A549 (cell line): Measurements from ENCODE around the gene BCL6. TPM values are rescaled to one million over a fixed set of nuclear protein-coding genes. Genes with fewer than 3 reads are reported as not detected.

Experiments used
- ATAC-seq, 2 experiments: fragments of 200-7000 bp in 1 of 2; fragments of >200 bp in 1 of 2; cut with Nextera tagmentation in 1 of 2; cut with Tn5 transposase in 1 of 2; 3 replicates each; pipeline versions ENCODE4 v1.8.0 to v1.9.1; 2018 to 2020; ENCODE audit warnings: mild to moderate bottlenecking in 1 of 2, moderate library complexity in 1 of 2
- CTCF ChIA-PET: fragments of 300-600 bp; sonication (Branson Sonifier 250); formaldehyde crosslinking; extraction: SDS; loops from one replicate; lab custom pipeline; 2021; ENCODE audit warnings: antibody characterized with exemption, inconsistent platforms; lab: Yijun Ruan, JAX
- POLR2A ChIA-PET: fragments of 350-600 bp; formaldehyde crosslinking; extraction: SDS; loops from one replicate; lab custom pipeline; 2021; ENCODE audit warnings: antibody characterized with exemption, inconsistent platforms; lab: Yijun Ruan, JAX
- DNase-seq, 2 experiments: peaks; one replicate each; pipeline versions ENCODE4 v3.0.0 to v3.0.0-alpha.2; 2011 to 2016; ENCODE audit warnings: low read depth in 1 of 2, low spot score in 1 of 2
- FAIRE-seq: peaks from 2 replicates; lab custom pipeline; 2011; peaks lifted over from hg19 to GRCh38; lab: Jason Lieb, UNC
- H3K27ac ChIP-seq, 2 experiments: fragments of >200 bp; sonication (Bioruptor Twin); formaldehyde crosslinking; 3 replicates each; pipeline ENCODE4 v1.5.1; 2016 to 2017
- H3K4me1 ChIP-seq: fragments of >200 bp; sonication (Bioruptor Twin); formaldehyde crosslinking; 3 replicates; pipeline ENCODE4 v1.6.1; 2016
- H3K4me2 ChIP-seq: fragments of >200 bp; sonication (Bioruptor Twin); formaldehyde crosslinking; 3 replicates; pipeline ENCODE4 v1.6.1; 2016
- H3K4me3 ChIP-seq: fragments of >200 bp; sonication (Bioruptor Twin); formaldehyde crosslinking; 3 replicates; pipeline ENCODE4 v1.5.1; 2016
- H3K9me3 ChIP-seq: fragments of >200 bp; sonication (Bioruptor Twin); formaldehyde crosslinking; 3 replicates; pipeline ENCODE4 v1.6.1; 2016
- CBX2 ChIP-seq: fragments of 200-600 bp; sonication (generic); IDR thresholded peaks from 2 replicates; pipeline ENCODE4 v1.6.1; 2016; ENCODE audit warnings: low read depth, mild to moderate bottlenecking, borderline replicate concordance
- ELK1 ChIP-seq: fragments of 150-350 bp; IDR thresholded peaks from 2 replicates; pipeline ENCODE4 v1.6.1; 2014; ENCODE audit warnings: low read depth, mild to moderate bottlenecking, low read length
- ESRRA ChIP-seq: fragments of 150-350 bp; IDR thresholded peaks from 2 replicates; pipeline ENCODE4 v1.6.1; 2014; ENCODE audit warnings: mild to moderate bottlenecking, low read length, borderline replicate concordance
- FOSB ChIP-seq: fragments of 250-450 bp; sonication (Bioruptor Pico); IDR thresholded peaks from 2 replicates; pipeline ENCODE4 v1.5.0; 2020; ENCODE audit warnings: mild to moderate bottlenecking, moderate library complexity
- GATA3 ChIP-seq: IDR thresholded peaks from 2 replicates; pipeline ENCODE4 v1.6.1; 2012; ENCODE audit warnings: borderline replicate concordance
- JUNB ChIP-seq: fragments of >200 bp; sonication (Bioruptor Twin); formaldehyde crosslinking; IDR thresholded peaks from 2 replicates; pipeline ENCODE4 v1.6.1; 2016
- MAFK ChIP-seq: fragments of 450-650 bp; IDR thresholded peaks from 2 replicates; pipeline ENCODE4 v1.6.1; 2014; ENCODE audit not compliant: partially characterized antibody
- MAZ ChIP-seq: fragments of 150-350 bp; IDR thresholded peaks from 2 replicates; pipeline ENCODE4 v1.6.1; 2014; ENCODE audit warnings: antibody characterized with exemption, low read depth, low read length, borderline replicate concordance
- NPAS2 ChIP-seq: fragments of 250-450 bp; sonication (Bioruptor Pico); IDR thresholded peaks from 2 replicates; pipeline ENCODE4 v1.8.0; 2022; ENCODE audit warnings: mild to moderate bottlenecking, moderate library complexity, borderline replicate concordance
- PHF8 ChIP-seq: fragments of 200-600 bp; sonication (generic); IDR thresholded peaks from 2 replicates; pipeline ENCODE4 v1.6.1; 2016; ENCODE audit warnings: low read depth, mild to moderate bottlenecking, antibody characterized with exemption, moderate library complexity, borderline replicate concordance
- POLR2A ChIP-seq: IDR thresholded peaks from 2 replicates; pipeline ENCODE4 v1.6.1; 2012; ENCODE audit warnings: mild to moderate bottlenecking, low read length
- POLR2AphosphoS2 ChIP-seq: conservative IDR thresholded peaks from 2 replicates; pipeline ENCODE4 v1.6.1; 2012; ENCODE audit warnings: low read length, improper control_type of control experiment, inconsistent platforms
- SMC3 ChIP-seq: fragments of >200 bp; sonication (Bioruptor Twin); formaldehyde crosslinking; IDR thresholded peaks from 3 replicates; pipeline ENCODE4 v1.6.1; 2018; ENCODE audit warnings: inconsistent platforms
- TP53 ChIP-seq: fragments of 250-450 bp; sonication (Bioruptor Pico); IDR thresholded peaks from 2 replicates; pipeline ENCODE4 v1.5.0; 2021; ENCODE audit warnings: mild to moderate bottlenecking, moderate library complexity
- WGBS: methylation state at CpG from one replicate; pipeline ENCODE4 v1.1.6; 2017; ENCODE audit errors: missing lambda C conversion rate; 5-methylcytosine and 5-hydroxymethylcytosine counted together
- polyA plus RNA-seq, 4 experiments: library from polyadenylated mRNA; depleted of rRNA in 3 of 4; stranded (reverse); fragments of >200 nt; fragmentation: RNase III in 1 of 4; extraction: RNeasy Plus Mini Kit Qiagen cat#74134 plus additional on column Dnase treatment in 1 of 4; gene quantifications; 2 replicates in 3 of 4; 3 replicates in 1 of 4; pipeline ENCODE4 v1.2.3, GENCODE V29; 2011 to 2017
- TF ChIP-seq, protein P1 (sequence below): fragments of 250-450 bp; sonication (Bioruptor Pico); IDR thresholded peaks from 2 replicates; pipeline ENCODE4 v1.5.0; 2020; ENCODE audit warnings: low read depth, mild to moderate bottlenecking, moderate library complexity
- TF ChIP-seq, protein P2 (sequence below): fragments of 450-650 bp; IDR thresholded peaks from 2 replicates; pipeline ENCODE4 v1.6.1; 2014; ENCODE audit warnings: antibody characterized with exemption
- TF ChIP-seq, protein P3 (sequence below): fragments of 200-600 bp; sonication (generic); IDR thresholded peaks from 2 replicates; pipeline ENCODE4 v1.6.1; 2016; ENCODE audit warnings: antibody characterized with exemption, mild to moderate bottlenecking, moderate library complexity

Gene BCL6
- polyA plus RNA-seq, 2 of the 4 experiments (the other 2 are of a cell fraction) = 7.0 to 10.4 TPM

DNA sequence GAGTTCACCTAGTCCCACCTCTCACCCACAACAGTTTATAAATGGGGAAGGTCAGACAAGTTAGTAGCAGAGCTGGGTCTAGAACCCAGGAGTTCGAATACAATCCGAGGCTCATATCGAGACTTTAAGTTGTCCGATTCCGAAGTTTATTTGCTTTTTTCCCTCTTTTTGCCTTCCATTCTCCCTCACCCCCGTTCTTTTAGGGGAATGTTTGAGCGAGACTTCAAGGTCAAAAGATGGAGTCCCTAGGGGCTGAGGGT is 7.3 kb downstream of the BCL6 start:
- H3K4me2 ChIP-seq = peak overlapping the region; percentile 96
- H3K27ac ChIP-seq = peak overlapping the region; percentile 68 to 84
- POLR2A ChIA-PET = no interaction called here
- ATAC-seq (no peak), FAIRE-seq (no peak), DNase-seq (no peak)
- H3K9me3 ChIP-seq = no peaks in the 10 kb centered on the region
- H3K4me1 ChIP-seq = peaks cover 34% of the 10 kb centered on the region
- 3% methylated on average over 7 of the region's 7 CpGs for WGBS
- TF ChIP-seq MAZ = no peak
- no peak for TF ChIP-seq GATA3
- TF ChIP-seq SMC3 = no peak
- no peak for TF ChIP-seq CBX2
- no peak for TF ChIP-seq NPAS2 (CRISPR knock-in tag)
- no peak for TF ChIP-seq POLR2A
- TF ChIP-seq, protein P1, sequence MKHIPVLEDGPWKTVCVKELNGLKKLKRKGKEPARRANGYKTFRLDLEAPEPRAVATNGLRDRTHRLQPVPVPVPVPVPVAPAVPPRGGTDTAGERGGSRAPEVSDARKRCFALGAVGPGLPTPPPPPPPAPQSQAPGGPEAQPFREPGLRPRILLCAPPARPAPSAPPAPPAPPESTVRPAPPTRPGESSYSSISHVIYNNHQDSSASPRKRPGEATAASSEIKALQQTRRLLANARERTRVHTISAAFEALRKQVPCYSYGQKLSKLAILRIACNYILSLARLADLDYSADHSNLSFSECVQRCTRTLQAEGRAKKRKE (CRISPR knock-in tag) = no peak
- no peak for TF ChIP-seq ESRRA
- no peak for TF ChIP-seq POLR2AphosphoS2
- no peak for TF ChIP-seq TP53 (CRISPR knock-in tag)
- TF ChIP-seq, protein P2, sequence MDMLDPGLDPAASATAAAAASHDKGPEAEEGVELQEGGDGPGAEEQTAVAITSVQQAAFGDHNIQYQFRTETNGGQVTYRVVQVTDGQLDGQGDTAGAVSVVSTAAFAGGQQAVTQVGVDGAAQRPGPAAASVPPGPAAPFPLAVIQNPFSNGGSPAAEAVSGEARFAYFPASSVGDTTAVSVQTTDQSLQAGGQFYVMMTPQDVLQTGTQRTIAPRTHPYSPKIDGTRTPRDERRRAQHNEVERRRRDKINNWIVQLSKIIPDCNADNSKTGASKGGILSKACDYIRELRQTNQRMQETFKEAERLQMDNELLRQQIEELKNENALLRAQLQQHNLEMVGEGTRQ = no peak
- no peak for TF ChIP-seq FOSB (CRISPR knock-in tag)
- TF ChIP-seq JUNB = no peak
- no peak for TF ChIP-seq PHF8
- no peak for TF ChIP-seq MAFK
- TF ChIP-seq, all 56 proteins: peak for 0
- peak overlapping the region; percentile 60 for H3K4me3 ChIP-seq
- CTCF ChIA-PET = interaction anchor here (1.0 to 8.6 kb wide), 11 partner anchors 494 to 1491 kb away, joined by 3 to 221 read pairs (median 5); no protein-coding TSS in a partner anchor

- TF ChIP-seq, protein P3, sequence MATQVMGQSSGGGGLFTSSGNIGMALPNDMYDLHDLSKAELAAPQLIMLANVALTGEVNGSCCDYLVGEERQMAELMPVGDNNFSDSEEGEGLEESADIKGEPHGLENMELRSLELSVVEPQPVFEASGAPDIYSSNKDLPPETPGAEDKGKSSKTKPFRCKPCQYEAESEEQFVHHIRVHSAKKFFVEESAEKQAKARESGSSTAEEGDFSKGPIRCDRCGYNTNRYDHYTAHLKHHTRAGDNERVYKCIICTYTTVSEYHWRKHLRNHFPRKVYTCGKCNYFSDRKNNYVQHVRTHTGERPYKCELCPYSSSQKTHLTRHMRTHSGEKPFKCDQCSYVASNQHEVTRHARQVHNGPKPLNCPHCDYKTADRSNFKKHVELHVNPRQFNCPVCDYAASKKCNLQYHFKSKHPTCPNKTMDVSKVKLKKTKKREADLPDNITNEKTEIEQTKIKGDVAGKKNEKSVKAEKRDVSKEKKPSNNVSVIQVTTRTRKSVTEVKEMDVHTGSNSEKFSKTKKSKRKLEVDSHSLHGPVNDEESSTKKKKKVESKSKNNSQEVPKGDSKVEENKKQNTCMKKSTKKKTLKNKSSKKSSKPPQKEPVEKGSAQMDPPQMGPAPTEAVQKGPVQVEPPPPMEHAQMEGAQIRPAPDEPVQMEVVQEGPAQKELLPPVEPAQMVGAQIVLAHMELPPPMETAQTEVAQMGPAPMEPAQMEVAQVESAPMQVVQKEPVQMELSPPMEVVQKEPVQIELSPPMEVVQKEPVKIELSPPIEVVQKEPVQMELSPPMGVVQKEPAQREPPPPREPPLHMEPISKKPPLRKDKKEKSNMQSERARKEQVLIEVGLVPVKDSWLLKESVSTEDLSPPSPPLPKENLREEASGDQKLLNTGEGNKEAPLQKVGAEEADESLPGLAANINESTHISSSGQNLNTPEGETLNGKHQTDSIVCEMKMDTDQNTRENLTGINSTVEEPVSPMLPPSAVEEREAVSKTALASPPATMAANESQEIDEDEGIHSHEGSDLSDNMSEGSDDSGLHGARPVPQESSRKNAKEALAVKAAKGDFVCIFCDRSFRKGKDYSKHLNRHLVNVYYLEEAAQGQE = no peak
- TF ChIP-seq ELK1 = no peak
- no peak for TF ChIP-seq FOSB (CRISPR knock-in tag)
- WGBS = 40% methylated on average over 33 of the region's 41 CpGs
- Histone ChIP-seq H3K27ac (peak overlapping the region; percentile 68 to 84), H3K4me3 (peak overlapping the region; percentile 60), H3K9me3 (no peaks in the 10 kb centered on the region), H3K4me1 (peaks cover 29% of the 10 kb centered on the region), H3K4me2 (peak overlapping the region; percentile 96)
- ATAC-seq (peak in 1 of 2 experiments; percentile 18; a peak in 3 of 6 replicates), FAIRE-seq (no peak), DNase-seq (peak in 1 of 2 experiments; percentile 19)
- POLR2A ChIA-PET = no interaction called here
- CTCF ChIA-PET = interaction anchor here (0.7 to 8.6 kb wide), 11 partner anchors 475 to 1902 kb away, joined by 3 to 221 read pairs (median 5); no protein-coding TSS in a partner anchor
These were observed 7.7 kb downstream of the BCL6 start for GRCh38 chr3:187737368-187738070.
